Fibroblast of upper back skin (primary cell): Measurements from ENCODE around the gene TDRD5.
A peak's percentile ranks its signal among the peaks of the same experiment; 100 is the strongest.

Experiments used
- DNase-seq: peaks from one replicate; pipeline ENCODE4 v3.0.0-alpha.2; 2013

Gene TDRD5, protein sequence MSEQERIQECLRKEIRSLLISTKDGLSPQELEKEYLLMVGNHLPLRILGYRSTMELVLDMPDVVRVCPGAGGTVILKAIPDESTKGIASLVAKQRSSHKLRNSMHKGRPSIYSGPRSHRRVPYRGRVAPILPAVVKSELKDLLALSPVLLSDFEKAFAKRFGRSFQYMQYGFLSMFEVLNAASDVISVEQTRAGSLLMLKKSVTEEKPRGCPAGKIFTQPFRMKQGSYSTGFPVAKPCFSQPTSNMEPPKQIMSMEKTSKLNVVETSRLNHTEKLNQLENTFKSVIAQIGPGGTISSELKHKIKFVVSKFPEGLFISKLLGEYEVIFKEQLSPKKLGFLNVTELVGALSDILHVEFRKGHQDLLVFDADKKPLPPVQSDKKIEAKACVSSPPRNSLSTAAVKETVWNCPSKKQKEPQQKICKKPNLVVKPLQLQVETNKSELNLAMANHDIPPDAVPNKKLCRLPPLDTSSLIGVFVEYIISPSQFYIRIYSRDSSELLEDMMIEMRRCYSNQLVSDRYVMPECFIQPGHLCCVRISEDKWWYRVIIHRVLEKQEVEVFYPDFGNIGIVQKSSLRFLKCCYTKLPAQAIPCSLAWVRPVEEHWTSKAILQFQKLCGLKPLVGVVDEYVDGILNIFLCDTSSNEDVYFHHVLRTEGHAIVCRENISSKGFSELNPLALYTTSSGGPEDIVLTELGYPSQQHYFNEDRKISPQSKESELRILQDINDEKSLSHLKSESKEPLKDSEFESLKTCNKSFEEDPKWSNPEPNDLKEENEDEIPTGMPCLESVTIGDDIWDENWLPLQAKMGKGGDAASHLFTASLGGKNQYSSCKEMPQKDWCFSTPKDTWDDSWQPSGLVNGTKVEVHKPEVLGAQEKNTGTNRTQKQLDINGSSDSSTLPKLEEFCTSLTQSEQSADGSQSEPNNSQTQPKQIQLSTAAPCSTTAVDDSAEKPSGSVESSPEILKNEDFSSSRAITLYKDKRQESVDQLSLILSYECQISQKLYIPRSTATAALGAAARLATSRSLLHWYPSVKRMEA

GRCh38 chr1:179591592-179592580, at the start of gene TDRD5:
Gene TDRD5, plus strand, starts transcription at chr1:179591832. Its CDS starts 784 bp downstream, at chr1:179592616.
- DNase-seq = no peak

- no peak for DNase-seq
Observed at GRCh38 chr1:179545321-179545720, 46.3 kb upstream of the TDRD5 start.

- DNase-seq = no peak
Observed at GRCh38 chr1:179547021-179547535, 44.6 kb upstream of the TDRD5 start.

DNA sequence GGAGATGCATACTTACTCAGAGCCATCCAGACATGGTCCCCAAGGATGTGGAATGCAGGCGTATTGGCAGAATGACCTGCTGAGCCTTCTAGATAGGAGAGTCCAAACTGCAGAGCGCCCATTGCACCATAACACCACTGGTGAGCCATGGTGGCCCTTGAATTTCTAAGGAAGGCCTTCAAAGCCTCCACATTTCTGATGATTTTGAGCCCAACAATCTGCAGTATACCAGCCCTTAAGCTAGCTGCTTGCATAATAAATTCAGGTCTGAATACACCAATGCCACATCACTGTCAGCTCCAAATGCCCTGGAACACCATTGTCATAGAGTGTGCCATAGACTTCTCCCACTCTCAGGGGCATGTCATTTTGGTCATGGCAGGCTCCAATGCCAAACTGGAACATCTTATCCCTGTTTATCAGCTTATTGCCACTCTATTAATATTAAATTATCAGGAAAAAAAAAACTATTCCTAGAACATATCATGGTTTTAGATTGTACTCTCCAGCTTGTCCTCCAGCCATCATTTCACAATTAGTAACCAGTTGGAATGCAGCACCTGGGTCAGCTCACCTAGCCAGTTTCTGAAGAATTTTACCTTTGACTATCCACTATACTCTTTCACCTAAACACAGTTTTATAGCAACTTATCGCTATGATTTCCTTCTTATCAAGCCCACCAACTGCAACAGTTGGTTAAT, 42.8 kb upstream of the TDRD5 start:
- no peak for DNase-seq

DNA sequence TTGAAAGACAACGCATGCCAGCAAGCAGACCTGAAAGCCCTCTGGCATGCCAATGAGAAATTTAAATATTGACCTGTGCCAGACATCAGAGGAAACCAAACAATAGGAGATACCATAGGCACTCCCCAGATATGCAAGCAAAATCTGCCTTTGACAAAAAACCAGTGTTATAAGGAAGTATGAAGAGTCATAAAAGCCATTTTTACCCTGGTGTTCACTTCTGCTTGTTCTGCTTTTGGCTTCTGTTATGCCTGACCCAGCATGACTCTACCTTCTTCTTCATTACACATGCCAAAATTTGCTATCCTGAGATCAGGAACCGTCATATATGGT, 42.3 kb upstream of the TDRD5 start:
- no peak for DNase-seq

GRCh38 chr1:179550746-179551682, 40.6 kb upstream of the TDRD5 start:
- DNase-seq = peak; percentile 82

DNA sequence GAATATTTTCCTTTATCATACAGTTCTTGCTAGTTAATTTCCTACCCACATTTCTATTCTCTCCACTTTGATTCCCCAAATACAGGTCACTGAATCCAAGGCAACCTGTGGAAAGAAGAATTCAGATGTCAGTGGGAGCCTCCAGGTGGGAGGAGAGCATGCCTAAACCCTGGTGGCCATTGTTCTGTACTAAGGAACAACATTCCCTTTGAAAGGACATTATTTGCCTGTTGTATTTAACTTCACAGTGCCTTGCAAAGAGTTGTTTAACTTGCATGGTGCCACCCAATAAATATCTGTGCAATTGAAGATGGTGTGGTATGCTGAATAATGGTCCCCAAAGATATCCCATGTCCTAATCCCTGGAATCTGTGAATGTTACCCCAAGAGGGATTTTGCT, 37.2 kb upstream of the TDRD5 start:
- no peak for DNase-seq

DNA sequence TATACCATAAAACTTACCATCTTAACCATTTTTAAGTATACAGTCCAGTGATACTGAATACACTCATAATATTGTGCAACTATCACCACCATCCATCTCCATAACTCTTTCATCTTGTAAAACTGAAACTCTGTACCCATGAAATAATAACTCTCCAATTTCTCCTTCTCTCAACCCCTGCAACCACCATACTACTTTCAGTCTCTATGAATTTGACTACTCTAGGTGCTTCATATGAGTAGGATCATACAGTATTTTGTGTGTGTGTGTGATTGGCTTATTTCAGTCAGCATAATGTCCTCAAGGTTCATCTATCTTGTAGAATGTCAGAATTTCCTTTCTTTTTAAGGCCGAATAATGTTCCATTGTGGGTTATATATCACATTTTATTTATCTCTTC, 33.6 kb upstream of the TDRD5 start:
- no peak for DNase-seq

DNA sequence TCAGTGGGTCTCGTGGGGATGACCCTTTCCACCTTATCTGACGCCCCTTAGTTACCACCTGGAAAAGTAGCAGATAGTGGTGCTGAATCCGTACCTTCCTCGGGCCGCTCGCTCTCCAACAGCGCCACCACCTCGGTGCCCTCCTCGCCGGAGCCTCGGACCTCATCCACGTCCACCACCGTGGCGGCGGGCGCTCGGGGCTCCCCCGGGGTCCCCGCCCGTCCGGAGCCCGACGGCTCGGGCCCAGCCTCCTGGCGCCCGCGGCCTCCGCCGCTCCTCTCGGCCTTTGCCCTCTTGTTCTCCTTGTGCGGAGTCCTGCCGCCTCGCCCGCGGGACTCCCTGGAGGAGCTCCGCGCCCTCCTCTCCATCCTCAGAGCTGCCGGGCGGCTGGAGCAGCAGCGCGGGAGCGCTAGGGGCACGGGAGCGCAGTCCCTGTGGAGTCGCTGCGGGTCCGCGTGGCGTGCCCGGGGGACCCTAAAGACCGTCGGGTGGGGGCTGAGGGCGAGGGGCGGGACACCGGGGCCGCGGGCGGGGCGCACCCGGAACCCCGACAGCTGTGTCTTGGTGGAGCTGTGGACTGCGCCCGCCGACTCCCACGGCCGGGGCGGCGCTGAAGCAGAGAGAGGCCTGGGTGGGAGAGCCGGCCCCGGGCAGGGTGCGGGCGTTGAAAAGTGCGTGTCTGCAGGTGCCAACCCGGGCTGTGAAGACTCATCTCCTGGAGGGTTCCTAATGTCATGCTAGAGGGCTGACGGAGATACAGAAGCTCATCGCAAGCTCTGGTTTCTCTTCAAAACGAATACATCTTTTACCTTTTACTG, 15.9 kb upstream of the TDRD5 start, which contains the start of gene NPHS2:
Gene NPHS2 (minus strand): TSS at position 452 of the 818 bp plus-strand sequence. CDS start 84 bp downstream, at position 368.
- DNase-seq = no peak

DNA sequence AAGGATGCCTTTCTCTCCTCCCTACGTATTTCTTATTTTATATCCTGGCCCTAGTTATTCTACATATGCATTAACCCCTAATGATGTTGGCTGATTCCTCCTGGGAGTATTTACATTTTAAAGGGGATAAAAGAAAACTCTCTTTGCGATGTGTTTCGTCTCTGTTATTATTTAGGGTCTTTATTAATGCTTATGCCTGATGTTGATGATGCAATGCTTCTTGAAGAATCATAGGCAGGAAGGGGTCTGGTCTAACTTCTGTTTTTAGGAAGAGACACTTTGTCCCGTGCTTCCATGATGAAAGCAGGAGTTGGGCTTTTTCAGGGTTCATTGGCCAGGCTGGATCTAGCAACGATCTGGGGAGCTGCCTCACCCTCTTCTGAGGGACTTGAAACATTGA, 15.1 kb upstream of the TDRD5 start:
- no peak for DNase-seq

GRCh38 chr1:179583771-179584320, 7.8 kb upstream of the TDRD5 start:
- no peak for DNase-seq

GRCh38 chr1:179586107-179586823, 5.4 kb upstream of the TDRD5 start:
- peak; percentile 16 for DNase-seq

DNA sequence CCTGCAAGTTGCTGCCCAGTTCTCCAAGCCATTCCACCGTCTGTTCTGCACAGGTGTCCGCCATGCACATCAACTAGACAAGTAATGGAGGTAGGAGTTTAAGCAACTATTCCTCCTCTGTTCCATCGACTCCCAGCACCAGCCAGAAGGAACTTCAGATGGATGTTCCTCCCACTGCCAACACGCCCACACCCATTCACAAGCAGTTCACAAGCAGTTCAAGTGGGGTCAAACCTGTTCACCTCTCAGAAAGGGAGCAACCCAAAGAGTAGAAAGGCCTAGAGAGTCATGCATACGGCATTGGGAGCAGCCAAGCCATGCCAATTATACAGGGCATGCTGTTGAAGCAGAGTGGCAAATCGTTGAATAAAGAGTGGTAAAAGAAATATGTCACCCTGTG, 4.3 kb upstream of the TDRD5 start:
- DNase-seq = no peak

- no peak for DNase-seq
Observed at GRCh38 chr1:179588425-179589024, 3.1 kb upstream of the TDRD5 start.

DNA sequence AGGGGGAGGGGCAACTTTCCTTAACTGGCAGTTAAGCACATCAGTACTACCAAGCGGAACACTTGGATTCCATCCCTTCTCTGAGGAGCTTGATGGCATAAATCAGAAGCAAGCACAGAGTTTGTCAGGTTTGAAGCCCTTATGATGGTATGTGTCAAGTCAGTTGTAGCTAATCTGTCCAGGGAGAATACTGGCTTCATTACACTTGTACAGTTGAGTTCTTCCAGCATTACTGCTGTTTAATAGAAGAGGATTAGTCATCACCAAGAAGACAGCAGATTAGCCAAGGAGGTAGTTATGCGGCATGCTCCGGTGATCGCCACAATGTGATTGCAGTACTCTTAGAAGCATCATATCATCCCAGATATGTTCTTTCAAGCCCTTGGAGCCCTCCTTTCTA, 2.1 kb upstream of the TDRD5 start:
- no peak for DNase-seq

DNA sequence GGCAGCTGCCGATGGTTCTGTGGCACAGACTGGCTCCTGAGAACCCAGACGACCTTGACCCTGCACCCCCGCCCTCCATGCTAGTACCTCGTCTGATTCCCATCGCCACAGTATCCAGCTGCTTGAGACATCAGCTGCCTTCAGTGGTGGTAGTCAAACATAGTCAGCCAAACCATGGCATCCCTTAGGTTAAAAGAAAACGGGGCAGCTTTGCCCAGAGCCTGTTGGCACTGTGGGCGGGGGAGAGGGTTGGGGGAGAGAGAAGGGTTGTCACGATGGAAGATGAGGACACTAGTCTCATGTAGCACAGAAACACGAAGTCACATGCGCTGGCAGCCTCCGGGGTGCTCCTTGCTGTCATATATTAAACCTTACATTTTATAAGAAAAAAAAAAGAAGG, 961 bp upstream of the TDRD5 start:
- no peak for DNase-seq

- no peak for DNase-seq
Observed at GRCh38 chr1:179591253-179591591, 410 bp upstream of the TDRD5 start.

- DNase-seq = no peak
Observed at GRCh38 chr1:179598631-179599030, 7.0 kb downstream of the TDRD5 start.
